ENCODE results near the gene MARS1. TPM values are rescaled to one million over a fixed set of nuclear protein-coding genes. Genes with fewer than 3 reads are reported as not detected.

Gene MARS1
- total RNA-seq, 2 donors from 2014 or later: 90.3 to 195 TPM

GRCh38 chr12:57467212-57467874 is 20.5 kb upstream of the MARS1 start:
- Histone ChIP-seq H3K27me3 (no peaks in the 10 kb centered on the region), H3K4me3 (no peak overlapping the region), H3K4me1 (no peaks in the 10 kb centered on the region), H3K36me3 (no peaks in the 10 kb centered on the region), H3K27ac (no peak overlapping the region), H3K9ac (ENCODE audit: low read depth in 2 of 2, low read length in 2 of 2) (no peak overlapping the region), H3K9me3 (no peaks in the 10 kb centered on the region)
- DNase-seq: no peak
- TF ChIP-seq CTCF (IDR thresholded peaks at IDR 0.05): no peak
- intact Hi-C loops (cut with DNase I): no loop called here

- H3K9me3 ChIP-seq: no peaks in the 10 kb centered on the region
- no peak overlapping the region for H3K4me3 ChIP-seq
- H3K4me1 ChIP-seq: no peaks in the 10 kb centered on the region
- H3K27me3 ChIP-seq: peaks cover under 1% of the 10 kb centered on the region
- intact Hi-C loops (cut with DNase I): no loop called here
- DNase-seq: no peak
- TF ChIP-seq CTCF (IDR thresholded peaks at IDR 0.05): no peak
- H3K36me3 ChIP-seq: no peaks in the 10 kb centered on the region
- H3K27ac ChIP-seq: no peak overlapping the region
- no peak overlapping the region for H3K9ac ChIP-seq (ENCODE audit: low read depth in 2 of 2, low read length in 2 of 2)
Measured at GRCh38 chr12:57467915-57468314, 20.0 kb upstream of the MARS1 start.

- Histone ChIP-seq H3K27ac (no peak overlapping the region), H3K27me3 (peaks cover 16% of the 10 kb centered on the region), H3K36me3 (no peaks in the 10 kb centered on the region), H3K4me1 (no peaks in the 10 kb centered on the region), H3K9me3 (no peaks in the 10 kb centered on the region), H3K9ac (ENCODE audit: low read depth in 2 of 2, low read length in 2 of 2) (no peak overlapping the region), H3K4me3 (no peak overlapping the region)
- TF ChIP-seq CTCF (IDR thresholded peaks at IDR 0.05): no peak
- intact Hi-C loops (cut with DNase I): no loop called here
- DNase-seq: no peak
Measured at GRCh38 chr12:57469296-57470164, 18.3 kb upstream of the MARS1 start.

DNA sequence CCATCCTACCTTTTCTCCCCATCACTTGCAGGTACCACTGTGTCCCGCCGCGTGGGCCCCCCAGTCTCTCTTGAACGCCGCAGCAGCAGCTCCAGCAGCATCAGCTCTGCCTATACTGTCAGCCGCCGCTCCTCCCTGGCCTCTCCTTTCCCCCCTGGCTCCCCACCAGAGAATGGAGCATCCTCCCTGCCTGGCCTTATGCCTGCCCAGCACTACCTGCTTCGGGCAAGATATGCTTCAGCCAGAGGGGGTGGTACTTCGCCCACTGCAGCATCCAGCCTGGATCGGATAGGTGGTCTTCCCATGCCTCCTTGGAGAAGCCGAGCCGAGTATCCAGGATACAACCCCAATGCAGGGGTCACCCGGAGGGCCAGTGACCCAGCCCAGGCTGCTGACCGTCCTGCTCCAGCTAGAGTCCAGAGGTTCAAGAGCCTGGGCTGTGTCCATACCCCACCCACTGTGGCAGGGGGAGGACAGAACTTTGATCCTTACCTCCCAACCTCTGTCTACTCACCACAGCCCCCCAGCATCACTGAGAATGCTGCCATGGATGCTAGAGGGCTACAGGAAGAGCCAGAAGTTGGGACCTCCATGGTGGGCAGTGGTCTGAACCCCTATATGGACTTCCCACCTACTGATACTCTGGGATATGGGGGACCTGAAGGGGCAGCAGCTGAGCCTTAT is 17.4 kb upstream of the MARS1 start:
- Histone ChIP-seq H3K4me1 (no peaks in the 10 kb centered on the region), H3K9me3 (no peaks in the 10 kb centered on the region), H3K9ac (ENCODE audit: low read depth in 2 of 2, low read length in 2 of 2) (no peak overlapping the region), H3K4me3 (no peak overlapping the region), H3K27me3 (peaks cover 23% of the 10 kb centered on the region), H3K36me3 (no peaks in the 10 kb centered on the region), H3K27ac (no peak overlapping the region)
- intact Hi-C loops (cut with DNase I): no loop called here
- no peak for TF ChIP-seq CTCF (IDR thresholded peaks at IDR 0.05)
- DNase-seq: no peak

DNA sequence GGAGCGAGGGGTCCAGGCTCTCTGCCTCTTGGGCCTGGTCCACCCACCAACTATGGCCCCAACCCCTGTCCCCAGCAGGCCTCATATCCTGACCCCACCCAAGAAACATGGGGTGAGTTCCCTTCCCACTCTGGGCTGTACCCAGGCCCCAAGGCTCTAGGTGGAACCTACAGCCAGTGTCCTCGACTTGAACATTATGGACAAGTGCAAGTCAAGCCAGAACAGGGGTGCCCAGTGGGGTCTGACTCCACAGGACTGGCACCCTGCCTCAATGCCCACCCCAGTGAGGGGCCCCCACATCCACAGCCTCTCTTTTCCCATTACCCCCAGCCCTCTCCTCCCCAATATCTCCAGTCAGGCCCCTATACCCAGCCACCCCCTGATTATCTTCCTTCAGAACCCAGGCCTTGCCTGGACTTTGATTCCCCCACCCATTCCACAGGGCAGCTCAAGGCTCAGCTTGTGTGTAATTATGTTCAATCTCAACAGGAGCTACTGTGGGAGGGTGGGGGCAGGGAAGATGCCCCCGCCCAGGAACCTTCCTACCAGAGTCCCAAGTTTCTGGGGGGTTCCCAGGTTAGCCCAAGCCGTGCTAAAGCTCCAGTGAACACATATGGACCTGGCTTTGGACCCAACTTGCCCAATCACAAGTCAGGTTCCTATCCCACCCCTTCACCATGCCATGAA is 16.8 kb upstream of the MARS1 start:
- Histone ChIP-seq H3K4me3 (no peak overlapping the region), H3K9ac (ENCODE audit: low read depth in 2 of 2, low read length in 2 of 2) (no peak overlapping the region), H3K36me3 (no peaks in the 10 kb centered on the region), H3K9me3 (no peaks in the 10 kb centered on the region), H3K4me1 (no peaks in the 10 kb centered on the region), H3K27ac (no peak overlapping the region), H3K27me3 (peaks cover 30% of the 10 kb centered on the region)
- intact Hi-C loops (cut with DNase I): no loop called here
- TF ChIP-seq CTCF (IDR thresholded peaks at IDR 0.05): no peak
- peak; percentile 58 for DNase-seq

Measured in colonic mucosa (tissue), 4 donors.